ENCODE results near the gene HDAC4. TPM values are rescaled to one million over a fixed set of nuclear protein-coding genes. Genes with fewer than 3 reads are reported as not detected.

HDAC4 gene
- total RNA-seq, 1 experiment from 2014 or later = 21.8 TPM

DNA sequence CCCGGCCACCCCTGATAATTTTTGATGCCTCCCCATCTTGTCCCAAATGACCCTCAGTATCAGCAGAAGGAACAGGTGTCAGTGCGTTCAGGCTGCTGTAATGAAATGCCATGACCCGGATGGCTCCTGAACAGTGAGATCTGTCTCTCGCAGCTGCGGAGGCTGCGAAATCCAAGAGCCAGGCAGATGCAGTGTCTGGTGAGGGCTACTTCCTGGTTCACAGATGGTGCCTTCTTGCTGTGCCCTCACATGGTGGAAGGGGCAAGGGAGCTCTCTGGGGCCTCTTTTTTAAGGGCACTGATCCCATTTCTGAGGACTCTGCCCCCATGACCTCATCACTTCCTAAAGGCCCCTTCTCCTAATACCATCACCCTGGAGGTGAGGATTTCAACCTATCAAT, 400.7 kb downstream of the HDAC4 start:
- no TSS peak for BruUV-seq (replicated peaks)
- DNase-seq (ENCODE audit: unreplicated experiment) = no peak
- Mint-ChIP-seq H3K36me3 (ENCODE audit: insufficient read depth, unreplicated experiment) (no peaks in the 10 kb centered on the region), H3K4me1 (ENCODE audit: insufficient read depth, unreplicated experiment) (peaks cover 6% of the 10 kb centered on the region), H3K27me3 (ENCODE audit: insufficient read depth, unreplicated experiment) (no peaks in the 10 kb centered on the region), H3K4me3 (ENCODE audit: unreplicated experiment) (no peak overlapping the region), H3K27ac (ENCODE audit: low read depth, unreplicated experiment) (no peak overlapping the region), H3K9me3 (ENCODE audit: unreplicated experiment) (no peaks in the 10 kb centered on the region)
- TF ChIP-seq, protein P1, sequence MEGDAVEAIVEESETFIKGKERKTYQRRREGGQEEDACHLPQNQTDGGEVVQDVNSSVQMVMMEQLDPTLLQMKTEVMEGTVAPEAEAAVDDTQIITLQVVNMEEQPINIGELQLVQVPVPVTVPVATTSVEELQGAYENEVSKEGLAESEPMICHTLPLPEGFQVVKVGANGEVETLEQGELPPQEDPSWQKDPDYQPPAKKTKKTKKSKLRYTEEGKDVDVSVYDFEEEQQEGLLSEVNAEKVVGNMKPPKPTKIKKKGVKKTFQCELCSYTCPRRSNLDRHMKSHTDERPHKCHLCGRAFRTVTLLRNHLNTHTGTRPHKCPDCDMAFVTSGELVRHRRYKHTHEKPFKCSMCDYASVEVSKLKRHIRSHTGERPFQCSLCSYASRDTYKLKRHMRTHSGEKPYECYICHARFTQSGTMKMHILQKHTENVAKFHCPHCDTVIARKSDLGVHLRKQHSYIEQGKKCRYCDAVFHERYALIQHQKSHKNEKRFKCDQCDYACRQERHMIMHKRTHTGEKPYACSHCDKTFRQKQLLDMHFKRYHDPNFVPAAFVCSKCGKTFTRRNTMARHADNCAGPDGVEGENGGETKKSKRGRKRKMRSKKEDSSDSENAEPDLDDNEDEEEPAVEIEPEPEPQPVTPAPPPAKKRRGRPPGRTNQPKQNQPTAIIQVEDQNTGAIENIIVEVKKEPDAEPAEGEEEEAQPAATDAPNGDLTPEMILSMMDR (IDR thresholded peaks at IDR 0.05; ENCODE audit: unreplicated experiment) = no peak
- intact Hi-C loops (cut with micrococcal nuclease) = no loop called here
- CTCF ChIA-PET = no interaction called here
- POLR2A ChIA-PET = no interaction called here

DNA sequence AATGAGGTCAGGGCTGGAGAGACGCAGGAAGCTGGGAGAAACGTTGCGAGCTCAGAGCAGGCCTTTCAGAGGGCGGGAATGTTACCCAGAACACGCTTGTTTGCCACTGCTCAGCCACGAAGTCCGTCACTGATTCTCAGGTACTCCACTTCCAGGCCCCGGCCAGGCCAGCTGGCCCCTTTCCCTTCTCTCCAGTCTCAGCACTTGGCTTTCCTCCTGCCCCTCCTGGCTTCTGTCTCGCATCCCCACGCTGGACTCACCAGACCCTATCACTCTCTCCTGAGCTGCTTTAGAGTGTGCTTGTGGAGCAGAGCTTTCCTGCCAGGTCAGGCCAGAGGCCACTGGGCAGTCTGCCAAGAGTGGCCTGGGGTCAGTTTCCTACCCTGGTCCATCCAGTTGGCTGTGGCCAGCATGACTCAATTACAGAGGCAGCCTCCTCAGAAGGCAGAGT, 401.5 kb downstream of the HDAC4 start:
- no peak for DNase-seq (ENCODE audit: unreplicated experiment)
- H3K9me3 Mint-ChIP-seq (ENCODE audit: unreplicated experiment) = peaks cover 6% of the 10 kb centered on the region
- H3K27ac Mint-ChIP-seq (ENCODE audit: low read depth, unreplicated experiment) = no peak overlapping the region
- H3K4me1 Mint-ChIP-seq (ENCODE audit: insufficient read depth, unreplicated experiment) = peaks cover 6% of the 10 kb centered on the region
- H3K27me3 Mint-ChIP-seq (ENCODE audit: insufficient read depth, unreplicated experiment) = no peaks in the 10 kb centered on the region
- TF ChIP-seq, protein P1 (IDR thresholded peaks at IDR 0.05; ENCODE audit: unreplicated experiment) = no peak
- intact Hi-C loops (cut with micrococcal nuclease) = no loop called here
- no peak overlapping the region for H3K4me3 Mint-ChIP-seq (ENCODE audit: unreplicated experiment)
- ChIA-PET CTCF (interaction anchor here (0.6 kb wide), 1 partner anchor 995 kb away, joined by 3 read pairs; no protein-coding TSS in a partner anchor), POLR2A (no interaction called here)
- no TSS peak for BruUV-seq (replicated peaks)
- no peaks in the 10 kb centered on the region for H3K36me3 Mint-ChIP-seq (ENCODE audit: insufficient read depth, unreplicated experiment)

DNA sequence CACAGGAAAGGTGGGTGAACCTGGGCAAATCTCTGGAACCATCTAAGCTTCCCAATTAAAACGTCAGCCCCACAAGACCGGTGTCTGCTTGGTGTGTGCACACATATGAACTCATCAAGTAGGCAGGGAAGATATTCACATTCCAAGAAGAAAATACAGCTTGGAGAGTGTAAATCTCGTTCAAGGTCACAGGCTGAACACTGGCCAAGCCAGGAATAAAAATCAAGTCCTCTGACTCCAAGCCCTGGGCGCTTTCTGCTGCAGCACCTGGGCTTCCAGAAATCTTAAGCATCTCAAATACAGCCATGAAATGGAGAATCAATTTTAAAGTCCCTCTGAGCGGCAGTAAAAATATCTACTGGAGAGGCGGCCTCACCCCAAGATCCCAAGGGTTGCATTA, 402.0 kb downstream of the HDAC4 start:
- no peak overlapping the region for H3K27ac Mint-ChIP-seq (ENCODE audit: low read depth, unreplicated experiment)
- H3K4me3 Mint-ChIP-seq (ENCODE audit: unreplicated experiment) = no peak overlapping the region
- no peaks in the 10 kb centered on the region for H3K36me3 Mint-ChIP-seq (ENCODE audit: insufficient read depth, unreplicated experiment)
- TF ChIP-seq, protein P1 (IDR thresholded peaks at IDR 0.05; ENCODE audit: unreplicated experiment) = no peak
- POLR2A ChIA-PET = no interaction called here
- no peaks in the 10 kb centered on the region for H3K27me3 Mint-ChIP-seq (ENCODE audit: insufficient read depth, unreplicated experiment)
- DNase-seq (ENCODE audit: unreplicated experiment) = no peak
- intact Hi-C loops (cut with micrococcal nuclease) = no loop called here
- H3K4me1 Mint-ChIP-seq (ENCODE audit: insufficient read depth, unreplicated experiment) = peaks cover 6% of the 10 kb centered on the region
- peaks cover 11% of the 10 kb centered on the region for H3K9me3 Mint-ChIP-seq (ENCODE audit: unreplicated experiment)
- CTCF ChIA-PET = no interaction called here
- no TSS peak for BruUV-seq (replicated peaks)

Small RNA genes lying within 50 kb of the gene (microRNA-seq; reads per million reads assigned to microRNA genes)
- gene MIR2467 = 0.40 reads per million
- gene MIR4269 = not detected
- gene MIR4440 = not detected
- not detected for gene MIR4441
